GM13977 (cell line): ENCODE results near the gene VMAC.
"Not testable (repeated sequence)": the region's sequence is repeated elsewhere in the genome, so short reads cannot be mapped to it uniquely, and the experiment has no call there.

Experiments used
- DNase-seq: peaks from one replicate; pipeline ENCODE4 v3.0.0; 2012; ENCODE audit warnings: low spot score
- CTCF ChIP-seq: IDR thresholded peaks from 2 replicates; pipeline ENCODE4 v1.5.1; 2012; ENCODE audit warnings: mild to moderate bottlenecking, control low read depth; ENCODE audit not compliant: insufficient read depth; ENCODE audit errors: extremely low read depth, missing control alignments
- in situ Hi-C: fragments of 300-500 bp; cut with MboI; formaldehyde crosslinking; loops from one replicate; pipeline ENCODE4 v1.12.0; 2022; ENCODE audit warnings: low sequenced_read_pairs, low pct_unique_long_range_greater_than_20kb, mixed read lengths, inconsistent platforms; ENCODE audit not compliant: unreplicated experiment

Gene VMAC

GRCh38 chr19:5880196-5880595, 24.5 kb upstream of the VMAC start:
- no peak for TF ChIP-seq CTCF
- in situ Hi-C loops, result no loop called here
- DNase-seq, result no peak

- DNase-seq, result no peak
- TF ChIP-seq CTCF, result no peak
- in situ Hi-C loops, result no loop called here
Measured at GRCh38 chr19:5880604-5881078, 24.0 kb upstream of the VMAC start.

GRCh38 chr19:5881543-5882299, 23.0 kb upstream of the VMAC start:
- in situ Hi-C loops, result no loop called here
- DNase-seq, result no peak
- TF ChIP-seq CTCF, result no peak

GRCh38 chr19:5882421-5882968, 22.2 kb upstream of the VMAC start:
- TF ChIP-seq CTCF, result no peak
- in situ Hi-C loops, result no loop called here
- DNase-seq, result no peak

- in situ Hi-C loops, DNase-seq: not testable (repeated sequence)
Measured at GRCh38 chr19:5883157-5883873, 21.4 kb upstream of the VMAC start.

GRCh38 chr19:5884065-5884811, 20.4 kb upstream of the VMAC start:
- in situ Hi-C loops, DNase-seq: not testable (repeated sequence)

- no peak for TF ChIP-seq CTCF
- in situ Hi-C loops, result no loop called here
- no peak for DNase-seq
Measured at GRCh38 chr19:5889288-5889971, 15.2 kb upstream of the VMAC start.
